Mesendoderm (in vitro differentiated cells): ENCODE data around the gene NEK6.
A peak's percentile ranks its signal among the peaks of the same experiment; 100 is the strongest.

Experiments used
- DNase-seq: peaks from one replicate; pipeline ENCODE4 v3.0.0; 2013
- H2AK5ac ChIP-seq: 2 replicates; pipeline ENCODE4 v1.6.1; 2013; ENCODE audit warnings: low read length, inconsistent platforms
- H2BK120ac ChIP-seq: 2 replicates; pipeline ENCODE4 v1.6.1; 2013; ENCODE audit warnings: low read depth, mild to moderate bottlenecking, low read length, moderate library complexity, mixed read lengths
- H2BK15ac ChIP-seq: replicated peaks from 2 replicates; pipeline ENCODE4 v1.6.1; 2013; ENCODE audit warnings: low read depth, mild to moderate bottlenecking, moderate library complexity
- H2BK5ac ChIP-seq: 2 replicates; pipeline ENCODE4 v1.6.1; 2013; ENCODE audit warnings: low read length, inconsistent platforms
- H3K18ac ChIP-seq: 2 replicates; pipeline ENCODE4 v1.6.1; 2013; ENCODE audit warnings: mild to moderate bottlenecking, low read length, mixed read lengths
- H3K23ac ChIP-seq: one replicate; pipeline ENCODE4 v1.6.1; 2013; ENCODE audit warnings: low read length
- H3K27ac ChIP-seq: 2 replicates; pipeline ENCODE4 v1.5.1; 2013; ENCODE audit warnings: low read depth, mild to moderate bottlenecking, inconsistent platforms, low read length, moderate library complexity
- H3K27me3 ChIP-seq: 2 replicates; pipeline ENCODE4 v1.6.1; 2013; ENCODE audit warnings: low read length, control low read depth, mild to moderate bottlenecking, inconsistent platforms; ENCODE audit not compliant: insufficient read depth, poor library complexity
- H3K36me3 ChIP-seq: 2 replicates; pipeline ENCODE4 v1.6.1; 2013; ENCODE audit warnings: low read length, inconsistent platforms; ENCODE audit not compliant: control insufficient read depth, insufficient read depth
- H3K4ac ChIP-seq: one replicate; pipeline ENCODE4 v1.6.1; 2013; ENCODE audit warnings: low read depth, mild to moderate bottlenecking, low read length, moderate library complexity
- H3K4me1 ChIP-seq: 2 replicates; pipeline ENCODE4 v1.6.1; 2013; ENCODE audit warnings: low read depth, low read length, inconsistent platforms; ENCODE audit not compliant: control insufficient read depth
- H3K4me2 ChIP-seq: 2 replicates; pipeline ENCODE4 v1.6.1; 2013; ENCODE audit warnings: low read length
- H3K4me3 ChIP-seq: 2 replicates; pipeline ENCODE4 v1.5.1; 2013; ENCODE audit warnings: mild to moderate bottlenecking, low read length
- H3K56ac ChIP-seq: one replicate; pipeline ENCODE4 v1.6.1; 2013; ENCODE audit warnings: low read length
- H3K79me1 ChIP-seq: 2 replicates; pipeline ENCODE4 v1.6.1; 2013; ENCODE audit warnings: low read length, inconsistent platforms
- H3K79me2 ChIP-seq: 2 replicates; pipeline ENCODE4 v1.6.1; 2013; ENCODE audit warnings: mild to moderate bottlenecking, low read length; ENCODE audit not compliant: control insufficient read depth, insufficient read depth
- H3K9ac ChIP-seq: 2 replicates; pipeline ENCODE4 v1.6.1; 2013; ENCODE audit warnings: low read length, inconsistent platforms
- H4K5ac ChIP-seq: one replicate; pipeline ENCODE4 v1.6.1; 2013; ENCODE audit warnings: low read length
- H4K8ac ChIP-seq: one replicate; pipeline ENCODE4 v1.6.1; 2013; ENCODE audit warnings: low read depth, mild to moderate bottlenecking, control low read depth, low read length, moderate library complexity
- WGBS: extraction: QIAGEN DNeasy Blood & Tissue Kit; methylation state at CpG from one replicate; pipeline ENCODE4 v1.1.7; 2013; ENCODE audit warnings: low lambda C conversion rate, missing lambda C conversion rate; ENCODE audit not compliant: insufficient coverage; ENCODE audit errors: extremely low coverage; 5-methylcytosine and 5-hydroxymethylcytosine counted together

NEK6 gene

GRCh38 chr9:124273427-124274160 is 15.8 kb downstream of the NEK6 start:
- Histone ChIP-seq H3K18ac (no peak overlapping the region), H3K27ac (no peak overlapping the region), H3K79me1 (peaks cover 22% of the 10 kb centered on the region), H2BK5ac (no peak overlapping the region), H3K27me3 (no peaks in the 10 kb centered on the region), H3K4me2 (no peak overlapping the region), H3K56ac (no peak overlapping the region), H3K4me1 (no peaks in the 10 kb centered on the region), H3K79me2 (no peaks in the 10 kb centered on the region), H3K23ac (no peak overlapping the region), H4K5ac (no peak overlapping the region), H2BK15ac (no peak overlapping the region), H3K9ac (no peak overlapping the region), H2AK5ac (no peak overlapping the region), H3K4me3 (no peak overlapping the region), H4K8ac (no peak overlapping the region), H3K36me3 (no peaks in the 10 kb centered on the region), H3K4ac (no peak overlapping the region), H2BK120ac (no peak overlapping the region)
- no peak for DNase-seq
- no CpG with 5 or more reads among the region's 21 CpGs for whole genome bisulfite sequencing

- H3K4ac ChIP-seq, result no peak overlapping the region
- no peak overlapping the region for H3K18ac ChIP-seq
- DNase-seq, result no peak
- H3K4me2 ChIP-seq, result no peak overlapping the region
- no peak overlapping the region for H2BK15ac ChIP-seq
- WGBS, result no CpG with 5 or more reads among the region's 6 CpGs
- H3K9ac ChIP-seq, result no peak overlapping the region
- H2BK5ac ChIP-seq, result no peak overlapping the region
- no peak overlapping the region for H4K8ac ChIP-seq
- no peak overlapping the region for H3K4me3 ChIP-seq
- H4K5ac ChIP-seq, result no peak overlapping the region
- H2AK5ac ChIP-seq, result no peak overlapping the region
- no peak overlapping the region for H3K56ac ChIP-seq
- no peaks in the 10 kb centered on the region for H3K79me2 ChIP-seq
- no peak overlapping the region for H2BK120ac ChIP-seq
- no peaks in the 10 kb centered on the region for H3K27me3 ChIP-seq
- H3K79me1 ChIP-seq, result peaks cover 22% of the 10 kb centered on the region
- H3K36me3 ChIP-seq, result no peaks in the 10 kb centered on the region
- no peak overlapping the region for H3K23ac ChIP-seq
- no peaks in the 10 kb centered on the region for H3K4me1 ChIP-seq
- no peak overlapping the region for H3K27ac ChIP-seq
Observed at GRCh38 chr9:124274226-124274625, 16.5 kb downstream of the NEK6 start.

- no peaks in the 10 kb centered on the region for H3K79me2 ChIP-seq
- no peak overlapping the region for H3K56ac ChIP-seq
- H3K18ac ChIP-seq, result no peak overlapping the region
- no peak overlapping the region for H4K5ac ChIP-seq
- no peak overlapping the region for H3K4me2 ChIP-seq
- H4K8ac ChIP-seq, result no peak overlapping the region
- H3K79me1 ChIP-seq, result peaks cover 19% of the 10 kb centered on the region
- no peak for DNase-seq
- H2AK5ac ChIP-seq, result no peak overlapping the region
- H3K4me1 ChIP-seq, result no peaks in the 10 kb centered on the region
- no peak overlapping the region for H3K9ac ChIP-seq
- no peak overlapping the region for H2BK15ac ChIP-seq
- H3K4me3 ChIP-seq, result no peak overlapping the region
- no peak overlapping the region for H2BK5ac ChIP-seq
- no peak overlapping the region for H2BK120ac ChIP-seq
- no peak overlapping the region for H3K4ac ChIP-seq
- H3K23ac ChIP-seq, result no peak overlapping the region
- no CpG with 5 or more reads among the region's 7 CpGs for WGBS
- H3K27ac ChIP-seq, result no peak overlapping the region
- H3K36me3 ChIP-seq, result no peaks in the 10 kb centered on the region
- H3K27me3 ChIP-seq, result no peaks in the 10 kb centered on the region
Observed at GRCh38 chr9:124274738-124275137, 17.0 kb downstream of the NEK6 start.

GRCh38 chr9:124277420-124277819 is 19.7 kb downstream of the NEK6 start:
- peak; percentile 52 for DNase-seq
- no peak overlapping the region for H2BK5ac ChIP-seq
- no peak overlapping the region for H3K27ac ChIP-seq
- H3K4me3 ChIP-seq, result no peak overlapping the region
- H4K5ac ChIP-seq, result no peak overlapping the region
- H3K4ac ChIP-seq, result no peak overlapping the region
- WGBS, result no CpG with 5 or more reads among the region's 17 CpGs
- H4K8ac ChIP-seq, result no peak overlapping the region
- H3K23ac ChIP-seq, result peak overlapping the region; percentile 24
- H3K36me3 ChIP-seq, result no peaks in the 10 kb centered on the region
- no peak overlapping the region for H3K4me2 ChIP-seq
- peak overlapping the region; percentile 25 for H3K56ac ChIP-seq
- H2AK5ac ChIP-seq, result no peak overlapping the region
- H2BK120ac ChIP-seq, result no peak overlapping the region
- no peaks in the 10 kb centered on the region for H3K4me1 ChIP-seq
- H3K9ac ChIP-seq, result no peak overlapping the region
- no peak overlapping the region for H3K18ac ChIP-seq
- peaks cover 14% of the 10 kb centered on the region for H3K79me1 ChIP-seq
- H3K79me2 ChIP-seq, result no peaks in the 10 kb centered on the region
- H2BK15ac ChIP-seq, result no peak overlapping the region
- no peaks in the 10 kb centered on the region for H3K27me3 ChIP-seq

- H3K4me3 ChIP-seq, result no peak overlapping the region
- no peak overlapping the region for H2AK5ac ChIP-seq
- H3K9ac ChIP-seq, result no peak overlapping the region
- no peak overlapping the region for H2BK15ac ChIP-seq
- no peak overlapping the region for H4K8ac ChIP-seq
- H3K4me1 ChIP-seq, result no peaks in the 10 kb centered on the region
- H3K23ac ChIP-seq, result no peak overlapping the region
- H3K36me3 ChIP-seq, result no peaks in the 10 kb centered on the region
- no peak overlapping the region for H3K4me2 ChIP-seq
- no CpG with 5 or more reads among the region's 18 CpGs for WGBS
- H2BK5ac ChIP-seq, result no peak overlapping the region
- no peaks in the 10 kb centered on the region for H3K27me3 ChIP-seq
- H3K27ac ChIP-seq, result no peak overlapping the region
- no peaks in the 10 kb centered on the region for H3K79me2 ChIP-seq
- no peak overlapping the region for H4K5ac ChIP-seq
- H2BK120ac ChIP-seq, result no peak overlapping the region
- H3K4ac ChIP-seq, result no peak overlapping the region
- H3K56ac ChIP-seq, result peak overlapping the region; percentile 19
- peaks cover 16% of the 10 kb centered on the region for H3K79me1 ChIP-seq
- H3K18ac ChIP-seq, result no peak overlapping the region
- DNase-seq, result peak; percentile 82
Observed at GRCh38 chr9:124278054-124278540, 20.3 kb downstream of the NEK6 start.
